Mammary epithelial cell (primary cell): Measurements from ENCODE around the gene EFEMP2.

Source experiments
- EZH2 ChIP-seq: IDR thresholded peaks from 2 replicates; pipeline ENCODE4 v1.6.1; 2012; ENCODE audit warnings: low read length, inconsistent platforms, borderline replicate concordance
- TF ChIP-seq, protein P1 (sequence below), 2 donors: IDR thresholded peaks in 1 of 2; conservative IDR thresholded peaks in 1 of 2; 2 replicates each; pipeline ENCODE4 v1.5.1; 2011 to 2012; ENCODE audit warnings: inconsistent platforms in 2 of 2, low read length in 2 of 2, mild to moderate bottlenecking in 2 of 2, control low read depth in 1 of 2, low read depth in 1 of 2; ENCODE audit not compliant: insufficient read depth in 1 of 2; ENCODE audit errors: extremely low read depth in 1 of 2

DNA sequence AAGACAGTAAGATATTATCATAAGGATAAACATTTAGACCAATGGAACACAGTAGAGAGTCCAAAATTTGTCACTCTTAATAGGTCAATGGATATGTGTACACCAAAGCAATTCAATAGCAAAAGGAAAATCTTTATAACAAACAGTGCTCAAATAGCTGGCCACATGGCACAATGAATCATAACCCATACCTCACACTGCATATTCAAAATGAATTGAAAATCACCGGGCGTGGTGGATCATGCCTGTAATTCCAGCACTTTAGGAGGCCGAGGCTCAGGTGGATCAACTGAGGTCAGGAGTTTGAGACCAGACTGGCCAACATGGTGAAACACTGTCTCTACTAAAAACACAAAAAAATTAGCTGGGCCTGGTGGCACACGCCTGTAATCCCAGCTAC, 30.5 kb downstream of the EFEMP2 start:
- no peak for TF ChIP-seq EZH2
- TF ChIP-seq, protein P1, sequence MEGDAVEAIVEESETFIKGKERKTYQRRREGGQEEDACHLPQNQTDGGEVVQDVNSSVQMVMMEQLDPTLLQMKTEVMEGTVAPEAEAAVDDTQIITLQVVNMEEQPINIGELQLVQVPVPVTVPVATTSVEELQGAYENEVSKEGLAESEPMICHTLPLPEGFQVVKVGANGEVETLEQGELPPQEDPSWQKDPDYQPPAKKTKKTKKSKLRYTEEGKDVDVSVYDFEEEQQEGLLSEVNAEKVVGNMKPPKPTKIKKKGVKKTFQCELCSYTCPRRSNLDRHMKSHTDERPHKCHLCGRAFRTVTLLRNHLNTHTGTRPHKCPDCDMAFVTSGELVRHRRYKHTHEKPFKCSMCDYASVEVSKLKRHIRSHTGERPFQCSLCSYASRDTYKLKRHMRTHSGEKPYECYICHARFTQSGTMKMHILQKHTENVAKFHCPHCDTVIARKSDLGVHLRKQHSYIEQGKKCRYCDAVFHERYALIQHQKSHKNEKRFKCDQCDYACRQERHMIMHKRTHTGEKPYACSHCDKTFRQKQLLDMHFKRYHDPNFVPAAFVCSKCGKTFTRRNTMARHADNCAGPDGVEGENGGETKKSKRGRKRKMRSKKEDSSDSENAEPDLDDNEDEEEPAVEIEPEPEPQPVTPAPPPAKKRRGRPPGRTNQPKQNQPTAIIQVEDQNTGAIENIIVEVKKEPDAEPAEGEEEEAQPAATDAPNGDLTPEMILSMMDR (conservative IDR thresholded peaks at IDR 0.05 in 1 of 2, IDR thresholded peaks at IDR 0.05 in 1 of 2; ENCODE audit: extremely low read depth in 1 of 2, insufficient read depth in 1 of 2, low read depth in 1 of 2, low read length in 2 of 2), result no peak
